ENCODE results near the gene PUM1.

The PUM1 gene

DNA sequence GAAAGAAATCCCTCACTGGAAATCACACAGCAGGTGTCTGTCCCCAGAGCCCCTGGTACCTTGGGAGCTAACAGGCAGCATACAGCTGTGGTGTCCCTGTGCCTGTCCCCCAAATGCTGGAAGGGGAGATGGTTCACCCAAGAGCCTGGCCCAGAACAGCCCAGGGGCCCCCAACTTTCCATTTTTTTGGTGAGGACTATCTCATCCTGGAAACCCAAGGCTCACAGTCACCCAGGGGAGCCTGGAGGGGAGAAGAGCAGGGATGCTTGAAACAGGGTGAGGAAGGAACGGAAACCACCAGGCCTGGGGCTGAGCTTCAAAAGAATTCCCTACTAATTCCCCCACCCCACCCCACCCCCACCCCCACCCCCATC is 160.6 kb downstream of the PUM1 start:
- DNase-seq = no peak

DNA sequence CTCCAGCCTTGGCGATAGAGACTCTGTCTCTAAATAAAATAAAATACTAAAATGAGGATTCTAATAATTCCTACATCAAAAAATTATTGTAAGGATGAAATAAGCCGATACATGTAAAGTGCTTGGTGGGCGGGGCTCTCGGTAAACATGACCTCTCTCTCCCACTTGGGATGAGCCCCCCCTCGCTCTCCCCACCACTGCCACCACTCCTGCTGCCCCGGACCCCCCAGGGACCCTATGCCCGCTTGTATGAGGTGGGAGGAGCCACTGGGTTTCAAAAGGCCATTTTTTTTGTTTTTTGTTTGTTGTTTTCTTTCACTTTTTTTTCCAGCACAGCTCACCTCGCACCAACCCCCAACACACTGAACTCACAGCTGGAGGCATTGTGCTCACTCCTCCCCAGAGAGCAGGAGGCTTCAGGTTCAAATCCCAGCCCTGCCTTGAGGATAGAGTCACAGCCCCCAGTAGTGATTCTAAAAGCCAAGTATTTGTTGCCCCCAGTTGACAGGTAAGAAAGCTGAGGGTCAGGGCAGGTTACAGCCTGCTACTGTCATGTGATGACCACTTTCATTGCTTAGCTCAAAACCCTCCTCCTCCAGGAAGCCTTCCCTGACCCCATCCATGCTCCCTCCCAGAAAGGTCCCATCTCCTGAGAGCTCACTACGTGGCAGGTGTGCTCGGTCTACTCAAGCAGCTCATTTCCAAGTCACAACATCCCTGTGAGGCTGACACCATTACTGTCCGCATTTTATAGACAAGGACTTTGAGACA is 161.1 kb downstream of the PUM1 start:
- DNase-seq = no peak

DNA sequence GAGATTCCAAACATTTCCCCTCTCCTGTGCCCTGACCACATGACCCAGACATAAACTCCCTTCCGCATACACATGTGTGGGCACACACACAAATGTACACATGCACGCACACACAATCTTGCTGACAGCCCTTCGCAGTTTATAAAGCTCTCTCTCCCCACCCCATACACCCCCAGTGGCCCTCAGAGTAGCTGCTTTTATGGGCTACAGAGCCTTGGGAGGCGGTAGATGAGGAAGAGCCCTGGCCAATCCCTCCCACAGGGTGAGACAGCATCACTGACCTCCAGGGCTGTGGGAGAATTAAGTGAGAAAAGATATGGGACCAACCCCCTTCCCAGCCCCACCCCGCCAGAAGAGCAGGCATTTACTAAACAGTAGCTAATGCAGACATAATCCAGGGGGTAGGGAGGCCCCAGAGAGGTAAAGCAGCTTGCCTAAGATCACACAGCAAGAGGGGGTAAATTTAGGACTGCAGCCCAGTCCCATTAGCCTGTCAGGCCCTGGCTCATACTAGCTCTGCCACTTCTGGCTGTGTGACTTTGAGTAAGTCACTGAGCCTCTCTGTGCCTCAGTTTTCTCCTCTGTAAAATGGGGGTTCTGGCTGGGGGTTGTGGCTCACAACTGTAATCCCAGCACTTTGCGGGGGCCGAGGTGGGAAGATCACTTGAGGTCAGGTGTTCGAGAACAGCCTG is 162.0 kb downstream of the PUM1 start:
- no peak for DNase-seq

DNA sequence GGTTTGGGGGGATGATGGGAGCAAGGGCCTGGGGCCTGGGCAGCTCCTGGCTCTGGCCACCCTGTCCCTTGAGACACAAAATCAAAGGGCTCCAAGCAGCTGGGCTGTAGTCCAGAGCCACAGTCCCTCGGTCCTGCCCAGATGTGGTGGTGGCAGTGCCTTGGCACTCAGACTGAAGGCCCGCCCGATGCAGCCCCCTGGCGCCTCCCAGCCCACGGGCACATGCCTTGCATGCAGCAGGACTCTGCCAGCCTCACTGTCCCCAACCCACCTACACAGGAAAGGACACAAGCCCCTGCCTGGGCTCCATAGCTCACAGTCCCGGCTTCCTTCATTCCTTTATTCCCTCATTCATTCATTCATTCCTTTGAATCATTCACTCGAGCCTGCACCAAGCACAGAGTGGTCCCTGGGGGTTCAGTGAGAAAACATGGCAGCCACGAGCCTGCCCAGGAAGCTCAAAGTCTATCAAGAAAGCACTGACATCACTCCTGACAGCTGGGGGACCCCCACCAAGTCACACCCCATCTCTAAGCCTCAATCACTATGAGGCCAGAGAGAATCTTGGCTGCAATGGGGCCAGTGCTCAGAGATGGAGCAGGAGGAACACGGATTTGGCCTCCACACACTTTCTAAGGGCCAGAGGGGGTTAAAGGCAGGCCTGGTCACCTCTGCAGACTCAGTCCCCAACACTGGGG is 162.8 kb downstream of the PUM1 start:
- DNase-seq = no peak

DNA sequence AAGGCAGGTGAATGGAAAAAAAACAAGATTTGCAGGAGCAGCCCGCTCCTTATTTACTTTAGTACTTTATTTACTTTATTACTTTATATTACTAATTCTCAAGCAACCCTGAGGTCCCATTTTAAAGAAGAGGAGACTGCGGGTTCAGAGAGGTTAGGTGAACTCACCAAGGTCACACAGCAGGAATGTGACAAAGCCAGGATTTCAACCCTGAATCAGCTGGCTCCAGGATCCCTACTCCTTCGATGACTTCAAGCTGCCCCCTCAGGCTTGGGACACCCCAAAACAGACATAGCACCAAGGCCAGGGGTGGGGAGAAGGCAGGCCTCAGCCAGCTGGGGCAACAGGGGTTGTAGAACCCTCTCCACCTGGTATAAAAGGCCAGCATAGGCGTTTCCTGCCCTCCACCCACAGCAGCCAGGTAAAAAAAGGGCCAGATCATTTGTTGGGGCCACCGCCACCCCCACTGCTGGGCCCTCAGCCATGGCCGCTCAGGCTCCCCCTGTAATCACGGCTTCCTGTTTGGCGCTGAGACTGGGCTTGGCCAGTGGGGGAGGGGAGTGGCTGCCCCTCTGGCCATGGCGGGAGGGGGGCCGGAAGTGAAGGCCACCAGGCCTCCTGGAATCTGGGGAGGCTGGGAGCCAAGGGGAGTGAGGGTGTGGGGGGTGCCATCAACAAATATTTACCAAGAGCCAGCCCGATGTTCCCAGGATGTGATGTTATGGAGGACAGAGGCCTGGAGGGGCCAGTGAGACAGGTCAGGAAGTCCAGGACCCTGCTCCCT is 163.5 kb downstream of the PUM1 start:
- no peak for DNase-seq

DNA sequence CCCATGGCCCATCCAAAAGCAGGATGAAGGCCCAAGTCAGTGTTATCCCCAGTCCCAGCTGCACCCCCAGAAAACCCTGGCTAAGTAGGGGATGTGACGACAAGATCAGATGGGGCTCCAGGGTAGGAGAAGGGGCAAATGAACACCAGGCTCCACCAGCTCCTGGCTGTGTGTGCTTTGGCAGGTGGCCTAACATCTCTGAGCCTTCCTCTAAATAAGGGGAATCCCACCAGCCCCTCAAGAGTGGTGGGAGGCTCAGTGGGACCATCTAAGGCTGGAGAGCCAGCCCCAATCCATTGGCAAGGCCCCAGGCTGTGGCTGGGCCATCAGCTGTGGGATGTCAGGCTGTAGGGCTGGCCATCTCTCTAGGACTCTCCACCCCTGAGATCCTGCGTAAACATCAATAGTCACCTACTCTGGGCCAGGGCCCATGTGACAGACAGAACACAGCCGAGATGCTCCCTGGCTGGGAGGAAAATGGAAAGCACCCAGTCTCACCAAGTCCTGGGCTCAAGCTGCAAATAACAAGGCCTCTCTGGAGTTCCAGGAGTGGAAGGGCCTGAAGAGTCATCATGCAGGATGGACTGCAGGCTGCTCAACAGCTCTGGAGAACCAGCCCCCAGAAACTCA is 164.5 kb downstream of the PUM1 start:
- no peak for DNase-seq

DNA sequence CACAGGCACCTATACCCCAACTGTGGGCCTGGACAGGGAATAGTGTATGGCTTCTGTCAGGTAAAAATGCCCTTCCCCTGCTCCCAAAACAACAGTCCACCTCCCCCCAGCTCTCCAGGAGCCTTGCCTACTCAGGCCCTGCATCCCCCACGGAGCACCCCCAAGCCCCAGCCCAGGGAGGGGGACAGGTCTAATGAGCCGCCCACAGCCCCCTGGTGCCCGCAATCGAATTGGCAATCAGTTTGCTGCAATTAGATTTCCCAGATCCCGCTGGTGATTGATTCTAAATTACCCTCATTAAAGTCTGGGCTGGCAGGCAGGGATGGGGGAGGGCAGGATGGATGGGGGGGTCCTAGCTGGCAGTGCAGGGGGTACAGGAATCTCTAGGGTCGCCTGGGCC is 165.0 kb downstream of the PUM1 start:
- no peak for DNase-seq

DNA sequence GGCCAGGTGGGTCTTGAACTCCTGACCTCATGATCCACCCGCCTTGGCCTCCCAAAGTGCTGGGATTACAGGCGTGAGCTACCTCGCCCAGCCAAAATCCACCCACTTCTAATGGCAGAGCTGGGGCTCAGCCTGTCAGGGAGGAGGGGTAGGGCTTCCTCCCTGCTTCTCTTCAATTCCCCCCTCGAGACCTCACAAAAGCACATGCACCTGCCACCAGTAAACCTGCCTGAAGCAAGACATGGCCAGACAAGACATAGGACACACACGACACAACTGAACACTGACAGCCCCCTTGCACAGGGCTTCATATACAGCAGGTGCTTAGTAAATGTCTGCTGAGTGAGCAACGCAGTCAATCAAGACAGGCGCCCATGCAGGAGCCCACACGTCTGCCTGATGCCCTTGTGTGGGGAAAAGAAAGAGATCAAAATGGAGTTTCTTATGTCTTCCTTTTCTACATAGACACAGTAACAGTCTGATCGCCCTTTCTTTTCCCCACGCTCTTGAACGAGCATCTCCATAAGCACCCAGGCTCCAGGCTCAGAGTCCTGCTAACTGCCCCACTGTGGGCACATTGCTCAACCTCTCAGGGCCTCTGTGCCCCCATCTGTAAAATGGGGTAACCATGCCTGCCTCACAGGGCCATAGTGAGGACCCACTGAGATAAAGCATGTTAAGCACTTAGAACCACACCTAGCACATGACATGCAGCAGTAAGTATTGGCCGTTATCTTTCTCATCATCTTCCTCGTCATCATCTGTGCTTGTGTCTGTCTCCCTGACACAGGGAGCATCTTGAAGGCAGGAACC is 165.7 kb downstream of the PUM1 start:
- DNase-seq = no peak

DNA sequence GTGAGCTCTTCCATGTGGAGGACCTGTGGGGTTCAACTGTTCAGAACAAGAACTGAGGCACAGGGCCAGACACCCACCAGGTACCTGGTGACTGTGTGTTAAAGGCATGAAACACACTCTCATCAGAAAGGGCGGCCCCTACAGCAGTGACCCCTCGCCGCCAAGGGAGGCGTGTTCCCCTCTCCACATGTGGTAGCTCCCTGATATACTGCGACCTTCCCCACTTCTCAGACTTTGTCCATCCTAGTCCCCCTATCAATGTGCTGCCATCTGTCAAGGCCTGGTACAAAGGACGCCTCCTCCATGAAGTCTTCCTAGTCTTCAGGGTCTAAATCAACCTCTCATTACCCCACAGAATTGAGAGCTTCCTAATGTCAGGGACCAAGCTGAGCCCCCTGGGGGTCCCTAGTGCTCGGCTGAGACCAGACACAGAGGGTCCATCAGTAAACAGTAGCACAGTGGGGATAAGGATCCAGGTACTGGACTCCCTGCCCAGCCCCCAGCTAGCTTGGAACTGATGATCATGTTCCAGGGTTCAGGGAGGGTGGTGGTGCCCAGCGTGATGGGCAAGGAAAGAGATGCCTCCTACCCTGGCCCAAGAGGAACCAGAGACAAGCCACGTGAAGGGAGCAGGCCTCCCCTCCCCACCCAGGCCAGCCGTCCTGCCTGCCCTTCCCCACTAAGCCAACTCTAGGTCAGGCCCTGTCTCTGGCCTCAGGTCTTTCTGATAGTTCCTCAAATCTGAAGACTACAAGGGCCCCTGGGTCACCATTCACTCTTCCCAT is 167.3 kb downstream of the PUM1 start:
- no peak for DNase-seq

DNA sequence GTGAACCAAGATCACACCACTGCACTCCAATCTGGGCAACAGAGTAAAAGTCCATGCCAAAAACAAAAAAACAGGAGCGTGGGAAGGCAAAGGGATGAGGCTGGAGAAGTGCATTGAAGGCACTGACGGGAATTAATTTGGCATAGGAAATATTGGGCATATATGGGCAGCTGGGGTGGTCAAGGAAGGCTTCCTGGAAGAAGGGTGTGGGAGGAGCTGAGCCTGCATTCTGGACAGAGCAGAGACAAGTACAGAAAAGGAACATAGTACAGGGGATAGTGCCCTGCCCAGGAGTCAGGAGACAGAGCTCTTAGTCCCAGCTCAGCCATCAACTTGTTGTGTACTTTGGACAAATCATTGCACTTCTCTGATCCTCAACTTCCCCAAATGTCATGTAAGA is 168.6 kb downstream of the PUM1 start:
- DNase-seq = no peak

DNA sequence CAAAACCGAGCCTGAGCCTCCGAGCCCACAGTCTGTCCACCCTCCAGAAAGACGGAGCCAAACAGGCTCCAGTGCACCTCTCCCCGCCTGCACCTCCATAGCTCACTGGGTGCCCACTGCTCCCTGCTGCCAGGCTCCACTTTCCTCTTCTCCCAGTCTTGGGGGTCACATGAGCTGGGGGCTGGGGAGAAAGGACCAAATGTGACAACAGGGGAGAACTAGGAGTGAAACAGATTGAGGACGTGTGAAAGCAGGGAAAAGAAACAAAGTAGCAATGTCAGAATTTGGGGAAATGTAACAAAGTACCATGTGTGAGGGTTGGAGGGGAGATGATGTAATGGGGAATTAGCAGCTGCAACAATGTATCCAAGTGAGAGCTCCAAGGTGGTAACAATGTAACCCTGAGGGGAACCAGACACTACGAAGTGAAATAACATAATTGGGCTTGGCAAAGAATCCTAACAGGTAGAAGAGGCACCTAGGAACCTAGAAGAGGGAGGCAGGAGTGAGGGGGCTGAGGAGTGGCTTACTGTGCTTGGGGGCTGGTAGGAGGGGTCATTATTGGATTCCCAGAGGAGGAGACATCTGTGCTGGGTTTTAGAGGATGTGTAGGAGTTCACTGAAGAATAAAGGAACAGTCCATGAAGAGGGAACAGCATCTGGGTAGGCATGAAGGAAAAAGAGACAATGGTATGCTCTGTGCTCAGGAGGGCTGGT is 169.4 kb downstream of the PUM1 start:
- no peak for DNase-seq

DNA sequence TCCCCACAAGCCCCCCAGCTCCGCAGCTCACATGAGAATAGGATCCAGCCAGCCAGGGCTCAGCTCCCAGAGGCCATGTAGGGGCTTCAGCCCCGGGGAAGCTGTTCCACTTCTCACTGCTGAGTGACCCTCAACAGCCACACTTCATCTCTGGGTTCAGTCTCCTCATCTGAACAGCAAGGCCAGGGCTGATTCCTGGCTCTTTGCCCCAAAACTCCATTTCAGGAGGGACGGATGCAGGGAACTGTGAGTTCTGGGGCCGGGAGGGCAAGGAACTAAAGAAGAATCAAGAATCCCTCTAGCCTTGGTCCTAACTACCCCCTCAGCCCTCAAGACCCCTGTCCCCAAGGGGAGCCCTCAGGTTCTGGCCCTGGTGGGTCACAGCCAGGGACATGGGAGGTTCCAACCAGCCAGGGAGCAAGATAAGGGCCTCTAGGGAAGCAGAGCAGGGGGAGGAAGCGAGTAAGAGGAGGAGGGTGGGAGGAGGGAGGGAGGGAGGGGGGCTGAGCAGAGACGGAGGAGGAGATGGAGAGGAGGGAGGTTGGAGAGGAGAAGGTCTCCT is 170.1 kb downstream of the PUM1 start:
- no peak for DNase-seq

DNA sequence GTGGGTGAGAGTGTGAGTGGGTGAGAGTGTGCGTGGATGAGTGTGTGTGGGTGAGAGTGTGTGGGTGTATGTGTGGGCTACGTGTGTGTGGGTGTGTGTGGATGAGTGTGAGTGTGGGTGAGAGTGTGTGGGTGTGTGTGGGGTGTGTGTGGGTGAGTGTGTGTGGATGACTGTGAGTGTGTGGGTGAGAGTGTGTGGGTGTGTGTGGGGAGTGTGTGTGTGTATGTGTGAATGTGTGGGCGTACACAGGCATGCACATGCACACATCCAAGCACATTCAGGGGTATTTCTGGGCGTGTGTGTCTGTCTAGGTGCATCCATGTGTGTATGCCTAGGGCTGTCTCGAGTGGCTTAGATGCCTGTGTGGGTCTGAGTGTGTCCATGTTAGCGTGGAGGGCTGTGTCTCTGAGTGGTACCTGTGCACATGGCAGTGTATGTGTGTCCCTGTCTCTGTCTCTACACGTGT is 171.0 kb downstream of the PUM1 start:
- no peak for DNase-seq

DNA sequence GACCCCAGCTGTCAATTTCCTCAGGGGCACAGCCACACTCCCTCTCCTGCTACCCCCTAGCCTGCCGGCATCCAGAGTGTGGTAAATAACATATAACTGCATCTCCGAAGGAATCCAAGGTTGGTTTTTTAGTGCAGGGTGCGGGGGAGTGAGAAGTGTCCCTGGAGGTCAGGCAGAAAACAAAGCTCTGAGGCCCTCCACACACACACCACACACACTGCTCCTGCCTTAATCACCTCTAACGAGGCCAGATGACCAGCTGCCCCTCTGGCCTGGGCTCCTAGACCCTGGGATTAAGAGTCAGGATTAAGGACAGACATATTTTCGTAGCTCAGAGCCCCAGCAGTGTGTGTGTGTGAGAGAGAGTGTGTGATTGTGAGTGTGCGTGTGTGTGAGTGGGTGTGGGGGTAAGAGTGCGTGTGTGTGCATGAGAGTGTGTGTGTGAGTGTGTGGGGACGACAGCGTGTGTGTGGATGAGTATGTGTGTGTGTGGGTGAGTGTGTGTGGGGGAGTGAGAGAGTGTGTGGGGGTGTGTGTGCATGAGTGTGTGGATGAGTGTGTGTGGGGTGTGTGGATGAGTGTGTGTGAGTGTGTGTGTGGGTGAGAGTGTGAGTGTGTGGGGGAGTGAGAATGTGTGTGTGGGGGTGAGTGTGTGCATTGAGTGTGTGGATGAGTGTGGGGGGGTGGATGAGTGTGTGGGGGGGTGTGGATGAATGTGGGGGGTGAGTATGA is 171.6 kb downstream of the PUM1 start:
- DNase-seq = no peak

DNA sequence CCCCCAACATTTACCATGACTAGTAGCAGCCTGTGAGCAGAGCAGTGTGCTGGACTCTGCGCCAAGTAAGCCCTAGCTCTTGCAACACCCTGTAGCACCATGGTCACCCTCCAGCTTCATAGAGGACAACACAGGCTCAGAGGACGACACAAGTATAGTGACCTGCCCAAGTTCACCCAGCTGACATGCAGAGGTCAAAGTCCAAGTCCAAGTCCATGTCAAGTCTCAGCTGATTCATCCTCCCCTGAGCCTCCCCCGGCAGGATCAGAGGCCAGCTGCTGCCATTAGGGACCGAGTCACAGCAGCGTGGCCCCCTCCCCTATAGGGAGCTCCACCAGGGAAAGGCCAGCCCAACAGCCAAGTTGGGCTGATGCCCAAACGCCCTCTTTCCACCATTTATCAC is 172.8 kb downstream of the PUM1 start:
- DNase-seq = no peak

DNA sequence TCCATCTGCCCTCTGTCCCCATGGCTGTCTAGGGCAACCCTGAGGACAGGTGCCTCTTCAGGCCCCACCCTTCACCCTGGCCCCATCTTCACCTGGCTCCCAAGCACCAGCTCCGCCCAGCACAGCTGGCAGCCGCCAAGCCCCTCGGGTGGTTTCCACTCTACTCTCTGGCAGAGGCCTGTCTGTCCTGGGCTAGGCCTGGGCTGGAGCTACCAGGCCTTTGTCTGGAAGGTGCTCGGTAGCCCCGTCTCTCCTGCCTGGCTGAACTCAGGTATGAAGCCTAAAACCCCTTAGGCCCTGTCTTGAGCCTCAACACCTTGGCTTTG is 174.3 kb downstream of the PUM1 start:
- DNase-seq = no peak

DNA sequence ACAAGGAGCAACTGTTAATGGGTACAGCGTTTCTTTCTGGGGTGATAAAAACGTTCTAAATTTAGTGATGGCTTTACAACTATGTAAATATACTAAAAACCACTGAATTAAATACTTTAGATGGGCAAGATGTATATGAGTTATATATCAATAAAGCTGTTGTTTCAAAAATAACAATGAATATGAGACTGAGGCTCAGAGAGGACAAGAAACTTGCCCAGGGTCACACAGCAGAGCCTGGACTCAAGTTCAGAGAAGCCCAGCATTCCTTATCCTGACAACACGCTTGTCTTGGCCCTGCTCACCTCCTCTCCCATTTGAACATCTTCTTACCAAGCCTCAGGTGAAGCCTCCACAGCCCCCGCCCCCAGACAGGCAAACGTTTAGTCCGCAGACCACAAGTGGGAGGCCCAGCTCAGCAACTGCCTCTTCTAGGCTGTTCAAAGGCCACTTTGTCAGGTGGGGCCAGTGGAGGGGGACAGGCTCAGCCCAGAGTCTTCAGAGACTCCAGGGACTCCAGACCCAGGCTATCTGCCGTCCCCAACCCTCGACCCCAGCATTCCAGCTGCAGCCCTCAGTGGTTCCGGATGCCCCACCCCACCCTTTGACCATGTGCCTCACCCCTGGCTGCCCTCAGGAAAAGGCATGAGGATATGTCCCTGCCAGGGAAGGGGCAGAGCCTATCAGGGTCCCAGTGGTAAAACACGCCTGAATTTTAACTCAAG is 174.9 kb downstream of the PUM1 start:
- DNase-seq = no peak

DNA sequence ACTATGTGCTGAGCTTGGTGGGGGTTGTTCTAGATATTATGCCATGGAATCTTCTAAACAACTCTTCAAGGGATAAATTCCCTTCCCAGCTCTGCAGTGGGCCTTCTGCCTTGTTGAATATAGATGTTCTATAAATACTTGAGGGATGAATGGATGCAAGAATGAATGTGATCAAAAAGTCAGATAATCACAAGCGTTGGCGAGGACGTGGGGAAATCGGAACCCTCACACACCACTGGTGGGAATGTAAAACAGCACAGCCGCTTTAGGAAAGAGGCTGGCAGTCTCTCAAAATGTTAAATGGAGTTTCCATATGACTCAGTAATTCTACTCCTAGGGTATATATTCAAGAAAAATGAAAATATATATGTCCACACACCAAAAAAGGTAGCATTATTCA is 176.0 kb downstream of the PUM1 start:
- no peak for DNase-seq

DNA sequence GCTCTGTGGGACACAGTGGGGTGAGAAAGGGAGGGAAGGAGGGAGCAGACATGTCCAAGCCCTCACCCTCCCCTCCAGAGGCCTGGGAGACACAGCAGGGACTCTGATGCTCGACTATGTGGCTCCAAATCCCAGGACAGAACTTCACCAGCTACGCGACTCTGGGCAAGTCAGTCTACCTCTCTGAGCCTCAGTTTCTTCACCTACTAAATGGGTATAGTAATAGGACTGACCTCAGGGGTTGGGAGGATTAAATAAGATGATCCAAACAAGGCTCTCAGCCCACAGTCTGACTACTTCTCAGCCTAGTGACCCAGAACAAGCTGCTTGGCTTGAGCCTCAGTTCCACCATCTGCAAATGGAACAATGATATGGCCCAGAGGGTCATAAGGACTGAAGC is 176.5 kb downstream of the PUM1 start:
- DNase-seq = no peak
